ENCODE data around the gene GPR157. TPM values are rescaled to one million over a fixed set of nuclear protein-coding genes. Genes with fewer than 3 reads are reported as not detected.

Gene GPR157
- total and polyA plus RNA-seq, 2 experiments from 2014 or later: 0.81 to 3.9 TPM

DNA sequence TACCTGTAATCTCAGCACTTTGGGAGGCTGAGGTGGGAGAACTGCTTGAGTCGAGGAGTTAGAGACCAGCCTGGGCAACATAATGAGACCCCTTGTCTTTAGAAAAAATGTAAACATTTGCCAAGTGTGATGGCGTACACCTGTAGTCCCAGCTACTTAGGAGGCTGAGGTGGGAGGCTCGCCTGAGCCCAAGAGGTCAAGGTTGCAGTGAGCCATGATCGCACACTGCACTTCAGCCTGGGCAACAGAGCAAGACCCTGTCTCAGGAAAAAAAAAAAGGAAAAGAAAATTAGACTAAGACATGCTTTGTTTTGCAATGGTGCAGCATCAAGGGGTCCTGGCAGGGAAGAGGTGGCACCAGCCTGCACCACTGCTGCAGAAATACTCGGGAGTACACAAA, 16.8 kb upstream of the GPR157 start:
- H3K9me3 Mint-ChIP-seq: no peaks in the 10 kb centered on the region; the same call in 2 of the 3 replicates
- TF ChIP-seq POLR2AphosphoS5 (IDR thresholded peaks at IDR 0.05; ENCODE audit: low read depth) (no peak), CREB1 (CRISPR knock-in tag; IDR thresholded peaks at IDR 0.05; ENCODE audit: low read depth) (no peak), EZH2phosphoT487 (IDR thresholded peaks at IDR 0.05; ENCODE audit: unreplicated experiment) (no peak), STAT1 (IDR thresholded peaks at IDR 0.05; ENCODE audit: unreplicated experiment) (no peak)
- TF ChIP-seq, protein P1, sequence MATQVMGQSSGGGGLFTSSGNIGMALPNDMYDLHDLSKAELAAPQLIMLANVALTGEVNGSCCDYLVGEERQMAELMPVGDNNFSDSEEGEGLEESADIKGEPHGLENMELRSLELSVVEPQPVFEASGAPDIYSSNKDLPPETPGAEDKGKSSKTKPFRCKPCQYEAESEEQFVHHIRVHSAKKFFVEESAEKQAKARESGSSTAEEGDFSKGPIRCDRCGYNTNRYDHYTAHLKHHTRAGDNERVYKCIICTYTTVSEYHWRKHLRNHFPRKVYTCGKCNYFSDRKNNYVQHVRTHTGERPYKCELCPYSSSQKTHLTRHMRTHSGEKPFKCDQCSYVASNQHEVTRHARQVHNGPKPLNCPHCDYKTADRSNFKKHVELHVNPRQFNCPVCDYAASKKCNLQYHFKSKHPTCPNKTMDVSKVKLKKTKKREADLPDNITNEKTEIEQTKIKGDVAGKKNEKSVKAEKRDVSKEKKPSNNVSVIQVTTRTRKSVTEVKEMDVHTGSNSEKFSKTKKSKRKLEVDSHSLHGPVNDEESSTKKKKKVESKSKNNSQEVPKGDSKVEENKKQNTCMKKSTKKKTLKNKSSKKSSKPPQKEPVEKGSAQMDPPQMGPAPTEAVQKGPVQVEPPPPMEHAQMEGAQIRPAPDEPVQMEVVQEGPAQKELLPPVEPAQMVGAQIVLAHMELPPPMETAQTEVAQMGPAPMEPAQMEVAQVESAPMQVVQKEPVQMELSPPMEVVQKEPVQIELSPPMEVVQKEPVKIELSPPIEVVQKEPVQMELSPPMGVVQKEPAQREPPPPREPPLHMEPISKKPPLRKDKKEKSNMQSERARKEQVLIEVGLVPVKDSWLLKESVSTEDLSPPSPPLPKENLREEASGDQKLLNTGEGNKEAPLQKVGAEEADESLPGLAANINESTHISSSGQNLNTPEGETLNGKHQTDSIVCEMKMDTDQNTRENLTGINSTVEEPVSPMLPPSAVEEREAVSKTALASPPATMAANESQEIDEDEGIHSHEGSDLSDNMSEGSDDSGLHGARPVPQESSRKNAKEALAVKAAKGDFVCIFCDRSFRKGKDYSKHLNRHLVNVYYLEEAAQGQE (IDR thresholded peaks at IDR 0.05; ENCODE audit: unreplicated experiment): no peak
- H3K4me3 ChIP-seq: no peak overlapping the region
- no peaks in the 10 kb centered on the region for H3K4me1 ChIP-seq (ENCODE audit: insufficient read depth)
- H3K27ac ChIP-seq (ENCODE audit: low read depth): no peak overlapping the region
- ATAC-seq (no peak), DNase-seq (ENCODE audit: low spot score) (no peak)
- no peak overlapping the region for H2AFZ ChIP-seq
- no peak overlapping the region for H3K4me3 Mint-ChIP-seq
- no peaks in the 10 kb centered on the region for H3K9me2 ChIP-seq (ENCODE audit: insufficient read depth)
- peaks cover 2% of the 10 kb centered on the region; the same call in 1 of the 3 replicates for H3K4me1 Mint-ChIP-seq
- H3K4me2 ChIP-seq: no peak overlapping the region
- H4K20me1 ChIP-seq (replicated peaks; ENCODE audit: insufficient read depth): 0 out of 2 replicates have a peak, but pooled peaks cover 5% of the 10 kb centered on the region
- peaks cover 3% of the 10 kb centered on the region for H3K27me3 Mint-ChIP-seq (ENCODE audit: insufficient read depth, low read depth, poor library complexity)
- peaks cover 12% of the 10 kb centered on the region; the same call in 1 of the 3 replicates for H3K36me3 Mint-ChIP-seq (ENCODE audit: low read depth)
- no peaks in the 10 kb centered on the region for H3K27me3 ChIP-seq (ENCODE audit: insufficient read depth)
- H3K79me2 ChIP-seq (replicated peaks; ENCODE audit: insufficient read depth): no peaks in the 10 kb centered on the region
- H3F3A ChIP-seq (replicated peaks; ENCODE audit: low read depth): no peaks in the 10 kb centered on the region
- no peak overlapping the region for H3K27ac Mint-ChIP-seq
- H3K36me3 ChIP-seq (ENCODE audit: insufficient read depth): peaks cover 6% of the 10 kb centered on the region; the same call in 1 of the 2 replicates

DNA sequence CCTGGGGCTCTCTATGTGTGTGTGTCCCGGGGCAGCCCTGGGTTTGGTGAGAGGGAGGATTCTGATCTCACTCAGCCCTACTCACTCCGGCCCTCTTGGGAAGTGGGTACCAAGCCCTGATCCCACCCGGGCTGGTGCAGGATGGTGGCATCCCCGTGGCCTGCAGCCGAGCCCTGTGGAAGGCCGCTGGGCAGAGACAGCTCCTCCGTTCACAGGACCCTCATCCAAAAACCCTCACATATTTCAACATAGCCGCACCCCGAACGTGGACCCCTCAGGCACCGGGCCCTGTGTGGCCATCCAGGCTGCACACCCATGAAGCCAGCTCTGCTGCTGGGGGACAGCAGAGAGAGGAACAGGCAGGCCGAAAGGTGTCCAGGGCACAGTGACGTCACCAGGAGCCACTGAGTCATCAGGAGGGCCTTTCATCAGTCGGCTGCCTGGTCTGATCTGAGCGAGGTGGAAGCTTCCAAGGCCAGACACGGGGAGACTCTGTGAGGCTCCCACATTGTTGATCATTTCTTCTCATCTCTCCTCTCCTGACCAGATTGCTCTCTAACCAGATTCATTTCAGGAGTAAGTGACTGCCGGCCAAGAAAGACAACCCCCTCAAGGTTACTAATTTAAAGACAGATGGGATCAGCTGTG, 16.2 kb upstream of the GPR157 start:
- peak overlapping the region; percentile 52; the same call in 1 of the 2 replicates for H3K27ac Mint-ChIP-seq
- peaks cover 2% of the 10 kb centered on the region; the same call in 1 of the 3 replicates for H3K4me1 Mint-ChIP-seq
- no peaks in the 10 kb centered on the region for H3K4me1 ChIP-seq (ENCODE audit: insufficient read depth)
- H3K4me3 ChIP-seq: no peak overlapping the region
- no peak overlapping the region for H3K4me3 Mint-ChIP-seq
- peaks cover 5% of the 10 kb centered on the region; the same call in 1 of the 2 replicates for H3K36me3 ChIP-seq (ENCODE audit: insufficient read depth)
- H3K27me3 Mint-ChIP-seq (ENCODE audit: insufficient read depth, low read depth, poor library complexity): peaks cover 3% of the 10 kb centered on the region
- no peak overlapping the region for H3K4me2 ChIP-seq
- H4K20me1 ChIP-seq (replicated peaks; ENCODE audit: insufficient read depth): 0 out of 2 replicates have a peak, but pooled peaks cover 5% of the 10 kb centered on the region
- no peak for DNase-seq (ENCODE audit: low spot score)
- H3K79me2 ChIP-seq (replicated peaks; ENCODE audit: insufficient read depth): no peaks in the 10 kb centered on the region
- H3K9me2 ChIP-seq (ENCODE audit: insufficient read depth): no peaks in the 10 kb centered on the region
- H3K9me3 Mint-ChIP-seq: no peaks in the 10 kb centered on the region; the same call in 2 of the 3 replicates
- no peak for ATAC-seq
- no peak overlapping the region for H3K27ac ChIP-seq (ENCODE audit: low read depth)
- no peaks in the 10 kb centered on the region for H3F3A ChIP-seq (replicated peaks; ENCODE audit: low read depth)
- H3K36me3 Mint-ChIP-seq (ENCODE audit: low read depth): peaks cover 8% of the 10 kb centered on the region; the same call in 1 of the 3 replicates
- no peaks in the 10 kb centered on the region for H3K27me3 ChIP-seq (ENCODE audit: insufficient read depth)
- H2AFZ ChIP-seq: no peak overlapping the region
- TF ChIP-seq, protein P2, sequence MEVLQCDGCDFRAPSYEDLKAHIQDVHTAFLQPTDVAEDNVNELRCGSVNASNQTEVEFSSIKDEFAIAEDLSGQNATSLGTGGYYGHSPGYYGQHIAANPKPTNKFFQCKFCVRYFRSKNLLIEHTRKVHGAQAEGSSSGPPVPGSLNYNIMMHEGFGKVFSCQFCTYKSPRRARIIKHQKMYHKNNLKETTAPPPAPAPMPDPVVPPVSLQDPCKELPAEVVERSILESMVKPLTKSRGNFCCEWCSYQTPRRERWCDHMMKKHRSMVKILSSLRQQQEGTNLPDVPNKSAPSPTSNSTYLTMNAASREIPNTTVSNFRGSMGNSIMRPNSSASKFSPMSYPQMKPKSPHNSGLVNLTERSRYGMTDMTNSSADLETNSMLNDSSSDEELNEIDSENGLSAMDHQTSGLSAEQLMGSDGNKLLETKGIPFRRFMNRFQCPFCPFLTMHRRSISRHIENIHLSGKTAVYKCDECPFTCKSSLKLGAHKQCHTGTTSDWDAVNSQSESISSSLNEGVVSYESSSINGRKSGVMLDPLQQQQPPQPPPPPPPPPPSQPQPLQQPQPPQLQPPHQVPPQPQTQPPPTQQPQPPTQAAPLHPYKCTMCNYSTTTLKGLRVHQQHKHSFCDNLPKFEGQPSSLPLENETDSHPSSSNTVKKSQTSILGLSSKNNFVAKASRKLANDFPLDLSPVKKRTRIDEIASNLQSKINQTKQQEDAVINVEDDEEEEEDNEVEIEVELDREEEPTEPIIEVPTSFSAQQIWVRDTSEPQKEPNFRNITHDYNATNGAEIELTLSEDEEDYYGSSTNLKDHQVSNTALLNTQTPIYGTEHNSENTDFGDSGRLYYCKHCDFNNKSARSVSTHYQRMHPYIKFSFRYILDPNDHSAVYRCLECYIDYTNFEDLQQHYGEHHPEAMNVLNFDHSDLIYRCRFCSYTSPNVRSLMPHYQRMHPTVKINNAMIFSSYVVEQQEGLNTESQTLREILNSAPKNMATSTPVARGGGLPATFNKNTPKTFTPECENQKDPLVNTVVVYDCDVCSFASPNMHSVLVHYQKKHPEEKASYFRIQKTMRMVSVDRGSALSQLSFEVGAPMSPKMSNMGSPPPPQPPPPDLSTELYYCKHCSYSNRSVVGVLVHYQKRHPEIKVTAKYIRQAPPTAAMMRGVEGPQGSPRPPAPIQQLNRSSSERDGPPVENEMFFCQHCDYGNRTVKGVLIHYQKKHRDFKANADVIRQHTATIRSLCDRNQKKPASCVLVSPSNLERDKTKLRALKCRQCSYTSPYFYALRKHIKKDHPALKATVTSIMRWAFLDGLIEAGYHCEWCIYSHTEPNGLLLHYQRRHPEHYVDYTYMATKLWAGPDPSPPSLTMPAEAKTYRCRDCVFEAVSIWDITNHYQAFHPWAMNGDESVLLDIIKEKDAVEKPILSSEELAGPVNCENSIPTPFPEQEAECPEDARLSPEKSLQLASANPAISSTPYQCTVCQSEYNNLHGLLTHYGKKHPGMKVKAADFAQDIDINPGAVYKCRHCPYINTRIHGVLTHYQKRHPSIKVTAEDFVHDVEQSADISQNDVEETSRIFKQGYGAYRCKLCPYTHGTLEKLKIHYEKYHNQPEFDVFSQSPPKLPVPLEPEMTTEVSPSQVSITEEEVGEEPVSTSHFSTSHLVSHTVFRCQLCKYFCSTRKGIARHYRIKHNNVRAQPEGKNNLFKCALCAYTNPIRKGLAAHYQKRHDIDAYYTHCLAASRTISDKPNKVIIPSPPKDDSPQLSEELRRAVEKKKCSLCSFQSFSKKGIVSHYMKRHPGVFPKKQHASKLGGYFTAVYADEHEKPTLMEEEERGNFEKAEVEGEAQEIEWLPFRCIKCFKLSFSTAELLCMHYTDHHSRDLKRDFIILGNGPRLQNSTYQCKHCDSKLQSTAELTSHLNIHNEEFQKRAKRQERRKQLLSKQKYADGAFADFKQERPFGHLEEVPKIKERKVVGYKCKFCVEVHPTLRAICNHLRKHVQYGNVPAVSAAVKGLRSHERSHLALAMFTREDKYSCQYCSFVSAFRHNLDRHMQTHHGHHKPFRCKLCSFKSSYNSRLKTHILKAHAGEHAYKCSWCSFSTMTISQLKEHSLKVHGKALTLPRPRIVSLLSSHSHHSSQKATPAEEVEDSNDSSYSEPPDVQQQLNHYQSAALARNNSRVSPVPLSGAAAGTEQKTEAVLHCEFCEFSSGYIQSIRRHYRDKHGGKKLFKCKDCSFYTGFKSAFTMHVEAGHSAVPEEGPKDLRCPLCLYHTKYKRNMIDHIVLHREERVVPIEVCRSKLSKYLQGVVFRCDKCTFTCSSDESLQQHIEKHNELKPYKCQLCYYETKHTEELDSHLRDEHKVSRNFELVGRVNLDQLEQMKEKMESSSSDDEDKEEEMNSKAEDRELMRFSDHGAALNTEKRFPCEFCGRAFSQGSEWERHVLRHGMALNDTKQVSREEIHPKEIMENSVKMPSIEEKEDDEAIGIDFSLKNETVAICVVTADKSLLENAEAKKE (CRISPR knock-in tag; IDR thresholded peaks at IDR 0.05): no peak
- TF ChIP-seq POLR2AphosphoS5 (IDR thresholded peaks at IDR 0.05; ENCODE audit: low read depth): no peak
- TF ChIP-seq, protein P3, sequence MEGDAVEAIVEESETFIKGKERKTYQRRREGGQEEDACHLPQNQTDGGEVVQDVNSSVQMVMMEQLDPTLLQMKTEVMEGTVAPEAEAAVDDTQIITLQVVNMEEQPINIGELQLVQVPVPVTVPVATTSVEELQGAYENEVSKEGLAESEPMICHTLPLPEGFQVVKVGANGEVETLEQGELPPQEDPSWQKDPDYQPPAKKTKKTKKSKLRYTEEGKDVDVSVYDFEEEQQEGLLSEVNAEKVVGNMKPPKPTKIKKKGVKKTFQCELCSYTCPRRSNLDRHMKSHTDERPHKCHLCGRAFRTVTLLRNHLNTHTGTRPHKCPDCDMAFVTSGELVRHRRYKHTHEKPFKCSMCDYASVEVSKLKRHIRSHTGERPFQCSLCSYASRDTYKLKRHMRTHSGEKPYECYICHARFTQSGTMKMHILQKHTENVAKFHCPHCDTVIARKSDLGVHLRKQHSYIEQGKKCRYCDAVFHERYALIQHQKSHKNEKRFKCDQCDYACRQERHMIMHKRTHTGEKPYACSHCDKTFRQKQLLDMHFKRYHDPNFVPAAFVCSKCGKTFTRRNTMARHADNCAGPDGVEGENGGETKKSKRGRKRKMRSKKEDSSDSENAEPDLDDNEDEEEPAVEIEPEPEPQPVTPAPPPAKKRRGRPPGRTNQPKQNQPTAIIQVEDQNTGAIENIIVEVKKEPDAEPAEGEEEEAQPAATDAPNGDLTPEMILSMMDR (conservative IDR thresholded peaks at IDR 0.05; ENCODE audit: low read depth in 2 of 2): no peak
- TF ChIP-seq JUNB (IDR thresholded peaks at IDR 0.05; ENCODE audit: unreplicated experiment): no peak
- no peak for TF ChIP-seq CREB1 (CRISPR knock-in tag; IDR thresholded peaks at IDR 0.05; ENCODE audit: low read depth)
- no peak for TF ChIP-seq EZH2 (IDR thresholded peaks at IDR 0.05; ENCODE audit: low read depth, unreplicated experiment)
- TF ChIP-seq EZH2phosphoT487 (IDR thresholded peaks at IDR 0.05; ENCODE audit: unreplicated experiment): no peak
